HG02870 (cell line): ENCODE results near the gene RIPPLY3.

Experiments
- ATAC-seq: cut with Tn5 transposase; IDR thresholded peaks from one replicate; pipeline ENCODE4 v1.9.1; 2021; ENCODE audit warnings: mild to moderate bottlenecking, moderate library complexity; ENCODE audit not compliant: unreplicated experiment

Gene RIPPLY3

GRCh38 chr21:37058261-37058660 is 51.8 kb downstream of the RIPPLY3 start:
- no peak for ATAC-seq

- ATAC-seq, result no peak
These were observed 52.7 kb downstream of the RIPPLY3 start for GRCh38 chr21:37059181-37059580.

- no peak for ATAC-seq
These were observed 53.8 kb downstream of the RIPPLY3 start for GRCh38 chr21:37060296-37060695.

GRCh38 chr21:37061926-37062592 is 55.6 kb downstream of the RIPPLY3 start:
- no peak for ATAC-seq

GRCh38 chr21:37062593-37062935 is 56.1 kb downstream of the RIPPLY3 start:
- ATAC-seq, result no peak

GRCh38 chr21:37063433-37063832 is 56.9 kb downstream of the RIPPLY3 start:
- ATAC-seq, result no peak

- ATAC-seq, result no peak
These were observed 58.3 kb downstream of the RIPPLY3 start for GRCh38 chr21:37064841-37065240.

GRCh38 chr21:37065561-37066177 is 59.2 kb downstream of the RIPPLY3 start:
- ATAC-seq, result no peak
